Mammary epithelial cell (primary cell): ENCODE measurements around the gene PIP5K1C.

Experiments used
- EZH2 ChIP-seq: IDR thresholded peaks from 2 replicates; pipeline ENCODE4 v1.6.1; 2012; ENCODE audit warnings: low read length, inconsistent platforms, borderline replicate concordance
- TF ChIP-seq, protein P1 (sequence below), 2 donors: IDR thresholded peaks in 1 of 2; conservative IDR thresholded peaks in 1 of 2; 2 replicates each; pipeline ENCODE4 v1.5.1; 2011 to 2012; ENCODE audit warnings: inconsistent platforms in 2 of 2, low read length in 2 of 2, mild to moderate bottlenecking in 2 of 2, control low read depth in 1 of 2, low read depth in 1 of 2; ENCODE audit not compliant: insufficient read depth in 1 of 2; ENCODE audit errors: extremely low read depth in 1 of 2

DNA sequence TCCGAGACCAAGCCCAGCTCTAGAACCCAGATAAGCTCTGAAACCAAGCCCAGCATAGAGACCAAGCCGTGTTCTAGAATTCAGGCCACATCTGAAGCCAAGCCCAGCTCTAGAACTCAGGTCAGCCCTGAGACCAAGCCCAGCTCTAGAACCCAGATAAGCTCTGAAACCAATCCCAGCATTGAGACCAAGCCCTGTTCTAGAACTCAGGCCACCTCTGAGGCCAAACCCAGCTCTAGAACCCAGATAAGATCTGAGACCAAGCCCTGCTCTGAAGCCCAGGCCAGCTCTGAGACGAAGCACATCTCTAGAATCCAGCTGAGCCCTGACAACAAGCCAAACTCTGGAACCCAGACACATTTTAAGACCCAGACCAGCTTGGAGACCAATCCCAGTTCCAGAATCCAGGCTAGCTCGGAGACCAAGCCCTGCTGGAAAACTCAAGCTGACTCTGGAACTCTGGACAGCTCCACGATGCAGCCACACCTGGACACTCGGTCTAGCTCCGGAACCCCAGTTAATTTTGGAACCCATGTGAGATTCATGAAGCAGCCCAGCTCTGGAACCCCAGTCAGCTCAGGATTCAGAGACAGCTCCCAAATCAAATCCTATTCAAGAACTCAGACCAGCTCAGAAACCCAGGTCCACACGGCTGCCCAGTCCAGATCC lies 109.1 kb downstream of the PIP5K1C start:
- TF ChIP-seq, protein P1, sequence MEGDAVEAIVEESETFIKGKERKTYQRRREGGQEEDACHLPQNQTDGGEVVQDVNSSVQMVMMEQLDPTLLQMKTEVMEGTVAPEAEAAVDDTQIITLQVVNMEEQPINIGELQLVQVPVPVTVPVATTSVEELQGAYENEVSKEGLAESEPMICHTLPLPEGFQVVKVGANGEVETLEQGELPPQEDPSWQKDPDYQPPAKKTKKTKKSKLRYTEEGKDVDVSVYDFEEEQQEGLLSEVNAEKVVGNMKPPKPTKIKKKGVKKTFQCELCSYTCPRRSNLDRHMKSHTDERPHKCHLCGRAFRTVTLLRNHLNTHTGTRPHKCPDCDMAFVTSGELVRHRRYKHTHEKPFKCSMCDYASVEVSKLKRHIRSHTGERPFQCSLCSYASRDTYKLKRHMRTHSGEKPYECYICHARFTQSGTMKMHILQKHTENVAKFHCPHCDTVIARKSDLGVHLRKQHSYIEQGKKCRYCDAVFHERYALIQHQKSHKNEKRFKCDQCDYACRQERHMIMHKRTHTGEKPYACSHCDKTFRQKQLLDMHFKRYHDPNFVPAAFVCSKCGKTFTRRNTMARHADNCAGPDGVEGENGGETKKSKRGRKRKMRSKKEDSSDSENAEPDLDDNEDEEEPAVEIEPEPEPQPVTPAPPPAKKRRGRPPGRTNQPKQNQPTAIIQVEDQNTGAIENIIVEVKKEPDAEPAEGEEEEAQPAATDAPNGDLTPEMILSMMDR (conservative IDR thresholded peaks at IDR 0.05 in 1 of 2, IDR thresholded peaks at IDR 0.05 in 1 of 2; ENCODE audit: extremely low read depth in 1 of 2, insufficient read depth in 1 of 2, low read depth in 1 of 2, low read length in 2 of 2), result no peak
- no peak for TF ChIP-seq EZH2
